Spleen (tissue), 7 donors: ENCODE measurements around the gene DHX9.

Experiments used
- CTCF ChIP-seq, 11 experiments: fragments of 200-600 bp in 7 of 11; fragments of 450-650 bp in 4 of 11; sonication (generic) in 4 of 11; IDR thresholded peaks in 8 of 11; conservative IDR thresholded peaks in 3 of 11; 1 replicate in 7 of 11; 2 replicates in 4 of 11; pipeline versions ENCODE4 v1.4.0 to v1.8.0; 2016 to 2021; ENCODE audit warnings: antibody characterized with exemption in 11 of 11, inconsistent platforms in 4 of 11, mild to moderate bottlenecking in 1 of 11
- POLR2A ChIP-seq, 3 donors: fragments of 450-650 bp; IDR thresholded peaks; one replicate each; pipeline ENCODE4 v1.5.1; 2017; ENCODE audit warnings: antibody characterized with exemption in 3 of 3, mild to moderate bottlenecking in 1 of 3
- POLR2AphosphoS5 ChIP-seq, 3 donors: sonication (generic); formaldehyde crosslinking; IDR thresholded peaks; one replicate each; pipeline ENCODE4 v1.5.1; 2017; ENCODE audit warnings: antibody characterized with exemption in 3 of 3
- donor health status: DM: no; HTN: no; CAD: no; lungs with moderate emphysema.
- donor health status: DM: no; HTN: no; CAD: no.
- donor health status: DM: no; HTN: no; CAD: no.

GRCh38 chr1:182848736-182849135 lies 9.6 kb downstream of the DHX9 start:
- TF ChIP-seq POLR2A (IDR thresholded peaks at IDR 0.05) (no peak), CTCF (IDR thresholded peaks at IDR 0.05 in 8 of 11, conservative IDR thresholded peaks at IDR 0.05 in 3 of 11) (no peak), POLR2AphosphoS5 (IDR thresholded peaks at IDR 0.05) (no peak)
